Left ventricle myocardium inferior (tissue), 1 donor: ENCODE measurements around the gene MROH7. TPM values are rescaled to one million over a fixed set of nuclear protein-coding genes. Genes with fewer than 3 reads are reported as not detected.
A peak's percentile ranks its signal among the peaks of the same experiment; 100 is the strongest.

Source experiments
- DNase-seq: peaks from one replicate; pipeline ENCODE4 v3.0.0-alpha.2; 2020
- H3K27ac ChIP-seq: fragments of 200-600 bp; replicated peaks from 2 replicates; pipeline ENCODE4 v1.8.0; 2021
- H3K27me3 ChIP-seq: fragments of 200-600 bp; 2 replicates; pipeline ENCODE4 v1.8.0; 2021; ENCODE audit warnings: low read depth
- H3K36me3 ChIP-seq: fragments of 200-600 bp; 2 replicates; pipeline ENCODE4 v1.8.0; 2021
- H3K4me1 ChIP-seq: fragments of 200-600 bp; 2 replicates; pipeline ENCODE4 v1.8.0; 2021
- H3K4me3 ChIP-seq: fragments of 200-600 bp; 2 replicates; pipeline ENCODE4 v1.8.0; 2021; ENCODE audit warnings: mild to moderate bottlenecking, moderate library complexity
- H3K9me3 ChIP-seq: fragments of 200-600 bp; replicated peaks from 2 replicates; pipeline ENCODE4 v1.8.0; 2021
- CTCF ChIP-seq: fragments of 200-600 bp; IDR thresholded peaks from 2 replicates; pipeline ENCODE4 v1.8.0; 2021; ENCODE audit warnings: antibody characterized with exemption, mild to moderate bottlenecking, borderline replicate concordance
- intact Hi-C: fragments of 100-400 bp; cut with micrococcal nuclease; formaldehyde crosslinking; loops from one replicate; pipeline ENCODE4 v1.11.0; 2022
- total RNA-seq: library from RNA; stranded (reverse); fragmentation: NEBNext Ultra II Directional; extraction: Animal tissue kit (Norgen Biotek cat#: 25700); gene quantifications from one replicate; pipeline ENCODE4 v1.2.1, GENCODE V29; 2021
- donor health status: DM: no; HTN: yes; CAD: no; lungs with severe emphysema.

Gene MROH7
- total RNA-seq, 1 donor from 2014 or later = 6.8 TPM

- DNase-seq = no peak
- no peaks in the 10 kb centered on the region for H3K9me3 ChIP-seq
- peaks cover 32% of the 10 kb centered on the region for H3K4me1 ChIP-seq
- no peak overlapping the region for H3K4me3 ChIP-seq
- peaks cover 71% of the 10 kb centered on the region for H3K36me3 ChIP-seq
- intact Hi-C loops = no loop called here
- no peak for TF ChIP-seq CTCF
- H3K27ac ChIP-seq = peak overlapping the region; percentile 6
- H3K27me3 ChIP-seq = no peaks in the 10 kb centered on the region
Observed at GRCh38 chr1:54597455-54598030, 44.0 kb upstream of the MROH7 start.

GRCh38 chr1:54599211-54599823 is 42.3 kb upstream of the MROH7 start:
- no peaks in the 10 kb centered on the region for H3K27me3 ChIP-seq
- H3K4me1 ChIP-seq = peaks cover 16% of the 10 kb centered on the region
- no peaks in the 10 kb centered on the region for H3K9me3 ChIP-seq
- H3K36me3 ChIP-seq = peaks cover 72% of the 10 kb centered on the region
- no peak for TF ChIP-seq CTCF
- no peak for DNase-seq
- H3K4me3 ChIP-seq = no peak overlapping the region
- H3K27ac ChIP-seq = no peak overlapping the region
- intact Hi-C loops = no loop called here

- intact Hi-C loops = no loop called here
- Histone ChIP-seq H3K27me3 (no peaks in the 10 kb centered on the region), H3K4me3 (no peak overlapping the region), H3K9me3 (no peaks in the 10 kb centered on the region), H3K27ac (peak overlapping the region; percentile 16), H3K4me1 (no peaks in the 10 kb centered on the region), H3K36me3 (peaks cover 74% of the 10 kb centered on the region)
- DNase-seq = no peak
- TF ChIP-seq CTCF = no peak
Observed at GRCh38 chr1:54600947-54601721, 40.5 kb upstream of the MROH7 start.

GRCh38 chr1:54601730-54602129 is 39.9 kb upstream of the MROH7 start:
- peaks cover 75% of the 10 kb centered on the region for H3K36me3 ChIP-seq
- intact Hi-C loops = no loop called here
- no peaks in the 10 kb centered on the region for H3K9me3 ChIP-seq
- H3K4me1 ChIP-seq = no peaks in the 10 kb centered on the region
- H3K27ac ChIP-seq = no peak overlapping the region
- no peak overlapping the region for H3K4me3 ChIP-seq
- no peaks in the 10 kb centered on the region for H3K27me3 ChIP-seq
- TF ChIP-seq CTCF = no peak
- no peak for DNase-seq

GRCh38 chr1:54602554-54602953 is 39.0 kb upstream of the MROH7 start:
- H3K9me3 ChIP-seq = no peaks in the 10 kb centered on the region
- no peaks in the 10 kb centered on the region for H3K4me1 ChIP-seq
- no peak overlapping the region for H3K4me3 ChIP-seq
- TF ChIP-seq CTCF = no peak
- H3K27ac ChIP-seq = no peak overlapping the region
- no peaks in the 10 kb centered on the region for H3K27me3 ChIP-seq
- intact Hi-C loops = no loop called here
- peaks cover 75% of the 10 kb centered on the region for H3K36me3 ChIP-seq
- DNase-seq = no peak
